Sigmoid colon (tissue), 7 donors: ENCODE results near the gene ASPSCR1. TPM values are rescaled to one million over a fixed set of nuclear protein-coding genes. Genes with fewer than 3 reads are reported as not detected.

ENCODE experiments used
- DNase-seq: peaks from one replicate; pipeline ENCODE4 v3.0.0-alpha.2; 2019
- H3K27ac ChIP-seq, 4 donors: fragments of 200-600 bp; sonication (generic); one replicate each; pipeline ENCODE4 v1.5.1; 2016 to 2019; ENCODE audit warnings: mild to moderate bottlenecking in 1 of 4
- H3K27me3 ChIP-seq, 3 donors: fragments of 200-600 bp; sonication (generic); one replicate each; pipeline ENCODE4 v1.5.1; 2019; ENCODE audit warnings: mild to moderate bottlenecking in 1 of 3
- H3K36me3 ChIP-seq, 4 donors: fragments of 200-600 bp; sonication (generic); one replicate each; pipeline ENCODE4 v1.5.1; 2016 to 2019
- H3K4me1 ChIP-seq, 4 donors: fragments of 200-600 bp; sonication (generic); one replicate each; pipeline ENCODE4 v1.5.1; 2017 to 2019
- H3K4me3 ChIP-seq, 4 donors: fragments of 200-600 bp; sonication (generic); one replicate each; pipeline ENCODE4 v1.5.1; 2017 to 2019; ENCODE audit warnings: mild to moderate bottlenecking in 2 of 4, moderate library complexity in 1 of 4
- H3K9me3 ChIP-seq, 4 donors: fragments of 200-600 bp in 3 of 4; sonication (generic) in 3 of 4; one replicate each; pipeline versions ENCODE4 v1.5.1 to v1.6.1; 2013 to 2019
- CTCF ChIP-seq, 4 experiments: fragments of 450-650 bp in 3 of 4; fragments of 200-600 bp in 1 of 4; IDR thresholded peaks; one replicate each; pipeline ENCODE4 v1.5.1; 2016 to 2019; ENCODE audit warnings: antibody characterized with exemption in 4 of 4, mild to moderate bottlenecking in 3 of 4, moderate library complexity in 2 of 4
- EP300 ChIP-seq, 4 donors: sonication (generic); formaldehyde crosslinking; IDR thresholded peaks; one replicate each; pipeline ENCODE4 v1.6.1; 2017; ENCODE audit warnings: antibody characterized with exemption in 4 of 4
- POLR2A ChIP-seq, 2 donors: fragments of 450-650 bp; IDR thresholded peaks; one replicate each; pipeline ENCODE4 v1.6.1; 2016; ENCODE audit warnings: antibody characterized with exemption in 2 of 2, mild to moderate bottlenecking in 2 of 2, moderate library complexity in 2 of 2
- POLR2AphosphoS5 ChIP-seq, 4 donors: sonication (generic); formaldehyde crosslinking; IDR thresholded peaks; one replicate each; pipeline ENCODE4 v1.6.1; 2017; ENCODE audit warnings: antibody characterized with exemption in 4 of 4
- WGBS, 2 donors: extraction: QIAGEN DNeasy Blood & Tissue Kit; methylation state at CpG; one replicate each; pipeline ENCODE4 v1.1.7; 2013; 5-methylcytosine and 5-hydroxymethylcytosine counted together
- intact Hi-C: fragments of 100-400 bp; cut with DNase I; formaldehyde crosslinking; loops from one replicate; pipeline ENCODE4 v1.15.1; 2023
- polyA plus RNA-seq, 3 donors: library from polyadenylated mRNA; stranded (reverse); fragments of 200-250 nt; gene quantifications; one replicate each; pipeline ENCODE4 v1.2.3, GENCODE V29; 2013
- total RNA-seq, 4 donors: library from RNA; depleted of rRNA; stranded (reverse); fragments of >200 nt; gene quantifications; one replicate each; pipeline ENCODE4 v1.1.0, GENCODE V29; 2016
- donor health status: healthy with polysubstance abuse.
- donor health status: Bipolar disorder and iron deficiency.
- donor health status: healthy.

The ASPSCR1 gene
- total and polyA plus RNA-seq, 7 donors, result 9.3 to 35.9 (median 23.4) TPM

GRCh38 chr17:82023447-82024241, 46.2 kb downstream of the ASPSCR1 start:
- Histone ChIP-seq H3K27me3 (no peaks in the 10 kb centered on the region), H3K36me3 (peaks cover 0 to 3% (median 0%) of the 10 kb centered on the region in 4 donors), H3K27ac (peak overlapping the region in 3 of 4 donors; percentile 50 to 69 (median 58)), H3K4me1 (peaks cover 0 to 40% (median 32%) of the 10 kb centered on the region in 4 donors), H3K9me3 (no peaks in the 10 kb centered on the region), H3K4me3 (peak overlapping the region; percentile 61 to 98 (median 76))
- 2 to 4% methylated on average over 55 of the region's 55 CpGs for WGBS, 2 donors
- intact Hi-C loops, result loop anchor here (5.0 kb wide), 1 partner anchor 46 kb away; the partner anchor contains the start of gene ASPSCR1
- no peak for DNase-seq
- TF ChIP-seq POLR2A (IDR thresholded peaks at IDR 0.05) (no peak), EP300 (IDR thresholded peaks at IDR 0.05) (no peak), CTCF (IDR thresholded peaks at IDR 0.05) (no peak), POLR2AphosphoS5 (IDR thresholded peaks at IDR 0.05) (no peak)

- Histone ChIP-seq H3K36me3 (no peaks in the 10 kb centered on the region), H3K27me3 (no peaks in the 10 kb centered on the region), H3K9me3 (no peaks in the 10 kb centered on the region), H3K4me1 (peaks cover 0 to 39% (median 33%) of the 10 kb centered on the region in 4 donors), H3K4me3 (no peak overlapping the region), H3K27ac (no peak overlapping the region)
- no peak for DNase-seq
- WGBS, 2 donors, result 96 to 98% methylated on average over 17 of the region's 17 CpGs
- no peak for TF ChIP-seq POLR2A (IDR thresholded peaks at IDR 0.05)
- no peak for TF ChIP-seq EP300 (IDR thresholded peaks at IDR 0.05)
- no peak for TF ChIP-seq CTCF (IDR thresholded peaks at IDR 0.05)
- no peak for TF ChIP-seq POLR2AphosphoS5 (IDR thresholded peaks at IDR 0.05)
- intact Hi-C loops, result loop anchor here (5.0 kb wide), 1 partner anchor 48 kb away; the partner anchor contains the start of gene ASPSCR1
Measured at GRCh38 chr17:82024859-82025258, 47.4 kb downstream of the ASPSCR1 start.

GRCh38 chr17:82025401-82026107, 48.1 kb downstream of the ASPSCR1 start:
- no peak for TF ChIP-seq EP300 (IDR thresholded peaks at IDR 0.05)
- TF ChIP-seq POLR2A (IDR thresholded peaks at IDR 0.05), result no peak
- no peak for TF ChIP-seq CTCF (IDR thresholded peaks at IDR 0.05)
- no peak for TF ChIP-seq POLR2AphosphoS5 (IDR thresholded peaks at IDR 0.05)
- Histone ChIP-seq H3K36me3 (no peaks in the 10 kb centered on the region), H3K9me3 (no peaks in the 10 kb centered on the region), H3K4me1 (peaks cover 0 to 42% (median 38%) of the 10 kb centered on the region in 4 donors), H3K27ac (no peak overlapping the region), H3K4me3 (no peak overlapping the region), H3K27me3 (no peaks in the 10 kb centered on the region)
- WGBS, 2 donors, result 95 to 96% methylated on average over 25 of the region's 25 CpGs
- intact Hi-C loops, result no loop called here
- DNase-seq, result no peak

- peaks cover 6 to 15% (median 14%) of the 10 kb centered on the region in 3 donors for H3K27me3 ChIP-seq
- H3K4me3 ChIP-seq, result no peak overlapping the region
- H3K4me1 ChIP-seq, result peaks cover 0 to 36% (median 35%) of the 10 kb centered on the region in 4 donors
- 93 to 96% methylated on average over 13 of the region's 13 CpGs for WGBS, 2 donors
- no peak overlapping the region for H3K27ac ChIP-seq
- TF ChIP-seq CTCF (IDR thresholded peaks at IDR 0.05) (no peak), POLR2A (IDR thresholded peaks at IDR 0.05) (no peak), EP300 (IDR thresholded peaks at IDR 0.05) (no peak), POLR2AphosphoS5 (IDR thresholded peaks at IDR 0.05) (no peak)
- intact Hi-C loops, result no loop called here
- H3K9me3 ChIP-seq, result no peaks in the 10 kb centered on the region
- no peaks in the 10 kb centered on the region for H3K36me3 ChIP-seq
- DNase-seq, result no peak
Measured at GRCh38 chr17:82028246-82028645, 50.8 kb downstream of the ASPSCR1 start.
